Iris pigment epithelial cell (primary cell): ENCODE measurements around the gene RARA.
A peak's percentile ranks its signal among the peaks of the same experiment; 100 is the strongest.
"Not testable (repeated sequence)": the region's sequence is repeated elsewhere in the genome, so short reads cannot be mapped to it uniquely, and the experiment has no call there.

Experiments used
- DNase-seq: peaks from one replicate; pipeline ENCODE4 v3.0.0-alpha.2; 2011; ENCODE audit warnings: low read depth

Gene RARA

DNA sequence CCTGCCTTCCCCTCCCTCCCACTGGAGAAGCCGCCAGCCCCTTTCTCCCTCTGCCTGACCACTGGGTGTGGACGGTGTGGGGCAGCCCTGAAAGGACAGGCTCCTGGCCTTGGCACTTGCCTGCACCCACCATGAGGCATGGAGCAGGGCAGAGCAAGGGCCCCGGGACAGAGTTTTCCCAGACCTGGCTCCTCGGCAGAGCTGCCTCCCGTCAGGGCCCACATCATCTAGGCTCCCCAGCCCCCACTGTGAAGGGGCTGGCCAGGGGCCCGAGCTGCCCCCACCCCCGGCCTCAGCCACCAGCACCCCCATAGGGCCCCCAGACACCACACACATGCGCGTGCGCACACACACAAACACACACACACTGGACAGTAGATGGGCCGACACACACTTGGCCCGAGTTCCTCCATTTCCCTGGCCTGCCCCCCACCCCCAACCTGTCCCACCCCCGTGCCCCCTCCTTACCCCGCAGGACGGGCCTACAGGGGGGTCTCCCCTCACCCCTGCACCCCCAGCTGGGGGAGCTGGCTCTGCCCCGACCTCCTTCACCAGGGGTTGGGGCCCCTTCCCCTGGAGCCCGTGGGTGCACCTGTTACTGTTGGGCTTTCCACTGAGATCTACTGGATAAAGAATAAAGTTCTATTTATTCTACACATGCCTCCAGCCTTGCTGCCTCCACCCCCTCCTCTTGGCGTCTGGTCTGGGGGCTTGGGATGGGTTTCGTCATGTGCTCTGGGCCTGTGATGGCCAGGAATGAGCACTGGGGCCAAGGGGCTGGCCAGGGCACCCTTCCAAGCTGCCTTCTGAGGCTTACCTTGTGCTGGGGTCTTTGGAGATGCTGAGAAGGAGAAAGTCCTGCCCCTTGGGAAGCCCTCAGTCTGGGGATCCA lies 48.3 kb downstream of the RARA start:
- no peak for DNase-seq

DNA sequence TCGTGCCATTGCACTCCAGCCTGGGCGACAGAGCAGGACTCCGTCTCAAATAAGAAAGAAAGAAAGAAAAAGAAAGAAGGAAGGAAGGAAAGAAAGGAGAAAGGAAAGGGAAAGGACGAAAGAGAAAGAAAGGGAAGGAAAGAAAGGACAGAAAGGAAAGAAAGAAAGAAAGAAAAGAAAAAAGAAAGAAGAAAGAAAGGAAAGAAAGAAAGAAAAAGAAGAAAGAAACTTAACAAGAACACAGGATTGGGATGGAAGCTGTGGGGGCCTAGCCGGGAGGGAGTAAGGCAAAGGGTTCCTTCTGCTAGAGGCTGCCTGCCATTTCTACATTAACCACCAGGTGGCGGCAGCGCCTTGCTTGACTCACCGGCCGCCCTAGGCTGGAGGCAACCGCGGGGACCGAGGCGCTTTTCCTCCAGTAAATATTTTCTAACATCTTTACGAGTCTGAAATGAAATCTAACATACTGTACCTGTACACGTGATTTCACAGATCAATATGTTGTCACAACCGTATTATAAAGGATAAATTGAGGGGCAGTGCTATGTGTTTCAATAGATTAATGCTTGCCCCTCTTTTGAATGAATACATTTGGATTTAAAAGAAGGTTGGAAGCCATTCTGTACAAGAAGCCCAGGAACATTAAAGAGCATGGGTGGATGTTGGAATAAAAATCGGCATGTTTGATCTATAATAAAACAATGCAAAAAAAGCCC lies 49.5 kb downstream of the RARA start:
- DNase-seq = peak; percentile 82

DNA sequence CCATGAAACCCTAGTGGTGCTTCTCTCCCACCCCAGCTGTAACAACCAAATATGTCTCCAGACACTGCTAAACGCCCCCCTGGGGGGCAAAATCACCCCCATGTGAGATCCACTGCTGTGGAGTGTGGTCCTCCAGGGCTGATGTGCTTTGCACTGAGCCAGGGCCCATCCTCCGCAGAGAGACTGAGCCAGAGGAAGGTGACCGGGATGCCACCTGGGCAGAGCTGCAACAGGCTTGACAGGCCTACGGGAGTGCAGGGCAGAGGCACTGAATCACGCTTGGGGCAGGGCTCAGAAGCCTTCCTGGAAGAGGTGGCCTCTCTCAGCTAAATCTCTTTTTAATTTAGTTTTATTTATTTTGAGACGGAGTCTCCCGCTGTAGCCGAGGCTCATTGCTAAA lies 51.1 kb downstream of the RARA start:
- no peak for DNase-seq

DNA sequence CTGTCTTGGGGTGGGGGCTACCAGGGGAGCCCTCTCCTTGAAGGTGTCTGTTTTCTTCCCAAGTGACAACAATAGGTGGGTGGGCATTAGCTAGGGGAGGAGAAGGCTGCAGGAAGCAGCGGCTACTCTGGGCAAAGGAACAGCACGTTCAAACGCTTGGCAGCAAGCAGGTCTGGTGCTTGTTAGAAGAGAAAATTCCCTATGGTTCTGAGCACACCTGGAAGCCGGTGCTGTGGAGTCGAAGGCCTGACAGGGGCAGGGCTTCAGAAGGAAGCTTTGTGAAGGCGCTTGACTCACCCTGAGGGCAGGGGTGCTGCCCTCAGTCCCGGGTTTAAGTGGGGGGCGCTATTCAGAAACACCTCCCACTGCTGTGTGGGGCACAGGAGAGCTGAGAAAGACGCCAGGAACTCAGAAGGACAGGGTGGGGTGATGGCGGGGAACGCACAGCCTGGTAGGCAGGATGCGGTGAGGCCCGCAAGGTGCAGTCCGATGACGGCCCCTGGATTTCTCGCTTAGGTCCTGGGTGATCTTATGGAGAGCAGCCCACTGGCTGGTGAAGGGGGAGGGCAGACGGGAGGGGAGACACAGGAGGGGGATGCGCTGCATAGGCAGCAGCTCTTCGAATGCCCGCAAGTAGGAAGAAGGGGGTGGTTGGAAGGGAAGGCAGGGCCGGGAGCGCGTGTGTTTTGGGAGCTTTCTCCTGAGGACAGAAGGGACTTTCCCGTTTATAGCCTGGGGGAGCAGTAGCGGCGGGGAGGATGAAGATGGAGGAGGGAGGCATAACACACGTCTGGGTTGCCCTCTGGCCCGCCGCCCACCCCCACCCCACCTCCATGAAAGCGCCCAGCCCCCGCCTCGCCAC lies 52.3 kb downstream of the RARA start:
- no peak for DNase-seq

DNA sequence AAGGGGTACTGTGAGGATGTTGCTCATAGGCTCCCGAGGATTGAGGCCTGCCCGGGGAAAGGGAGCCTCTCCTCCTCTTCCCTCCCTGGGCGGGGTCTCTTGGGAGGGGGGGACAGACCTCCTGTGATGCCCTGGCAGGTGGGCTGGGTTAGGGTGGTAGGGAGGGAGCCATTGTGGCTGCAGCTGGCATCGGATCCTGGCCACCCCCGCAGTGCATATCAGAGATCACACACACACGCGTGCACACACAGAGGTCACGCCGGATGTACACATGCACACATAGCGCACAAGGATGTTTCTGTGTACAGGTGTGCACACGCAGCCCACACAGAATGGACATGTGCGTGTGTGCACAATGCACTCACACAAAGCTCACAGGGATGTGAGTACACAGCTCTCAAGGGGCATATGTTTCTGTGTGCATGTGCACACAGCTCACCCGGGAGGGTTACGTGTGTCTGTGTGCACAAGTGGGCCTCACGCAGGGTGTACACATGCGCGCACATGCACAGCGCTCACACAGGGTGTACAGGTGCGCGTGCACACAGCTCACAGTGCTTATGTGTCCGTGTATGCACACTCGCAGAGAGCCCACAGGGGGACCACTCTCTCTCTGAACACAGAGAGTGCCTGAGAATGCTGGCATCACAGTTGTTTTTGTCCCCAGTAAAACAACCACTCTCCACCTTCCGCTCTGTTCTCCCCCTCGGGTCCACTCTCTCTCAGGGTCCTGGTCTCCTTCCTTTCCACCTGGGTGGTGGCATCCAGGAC lies 53.1 kb downstream of the RARA start:
- no peak for DNase-seq

DNA sequence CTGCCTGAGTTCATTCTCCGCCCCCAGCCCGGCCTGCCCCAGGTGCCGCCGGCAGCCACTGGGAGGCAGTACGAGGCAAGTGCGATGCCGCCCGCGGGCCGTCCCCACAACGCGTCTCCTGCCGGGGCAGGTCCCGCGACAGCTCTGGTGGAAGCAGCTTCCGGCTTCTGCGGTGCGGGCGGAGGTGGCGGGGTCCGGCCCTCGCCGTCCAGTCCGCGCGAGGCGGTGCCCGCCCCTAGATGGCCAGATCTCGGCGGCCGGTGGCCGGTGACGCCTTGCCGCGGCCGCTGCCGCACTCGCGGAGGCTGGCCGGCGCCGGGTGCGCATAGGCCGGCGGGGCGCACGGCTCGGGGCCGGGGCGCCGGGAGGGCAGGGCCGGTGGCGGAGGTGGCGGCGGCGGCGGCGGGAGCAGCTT lies 53.7 kb downstream of the RARA start:
- DNase-seq = peak; percentile 81

DNA sequence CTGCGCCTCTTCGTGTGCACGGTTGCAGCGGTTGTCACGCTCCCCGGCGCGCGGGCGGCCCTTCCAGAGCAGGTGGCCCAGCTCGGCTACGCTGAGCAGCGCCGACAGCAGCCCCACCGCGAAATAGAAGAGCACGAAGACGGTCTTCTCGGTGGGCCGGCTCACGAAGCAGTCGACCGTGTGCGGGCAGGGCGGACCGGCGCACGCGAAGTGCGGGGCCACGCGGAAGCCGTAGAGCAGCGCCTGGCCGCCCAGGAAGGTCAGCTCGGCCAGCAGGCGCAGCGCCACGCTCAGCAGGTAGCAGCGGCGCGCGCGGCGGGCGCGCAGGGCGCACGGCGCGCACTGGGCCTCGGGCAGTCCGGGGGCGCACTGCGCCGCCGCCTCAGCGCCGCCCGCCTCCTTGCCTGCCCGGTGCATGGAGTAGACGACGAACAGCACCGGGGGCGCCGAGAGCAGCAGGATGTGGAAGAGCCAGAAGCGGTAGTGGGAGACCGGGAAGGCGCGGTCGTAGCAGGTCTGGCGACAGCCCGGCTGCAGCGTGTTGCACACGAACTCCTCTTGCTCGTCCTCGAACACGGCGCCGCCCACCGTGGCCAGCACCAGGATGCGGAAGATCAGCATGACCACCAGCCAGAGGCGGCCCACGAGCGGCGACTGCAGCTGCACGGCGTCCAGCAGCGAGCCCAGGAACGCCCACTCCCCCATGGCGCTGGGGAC lies 54.3 kb downstream of the RARA start:
- no peak for DNase-seq

DNA sequence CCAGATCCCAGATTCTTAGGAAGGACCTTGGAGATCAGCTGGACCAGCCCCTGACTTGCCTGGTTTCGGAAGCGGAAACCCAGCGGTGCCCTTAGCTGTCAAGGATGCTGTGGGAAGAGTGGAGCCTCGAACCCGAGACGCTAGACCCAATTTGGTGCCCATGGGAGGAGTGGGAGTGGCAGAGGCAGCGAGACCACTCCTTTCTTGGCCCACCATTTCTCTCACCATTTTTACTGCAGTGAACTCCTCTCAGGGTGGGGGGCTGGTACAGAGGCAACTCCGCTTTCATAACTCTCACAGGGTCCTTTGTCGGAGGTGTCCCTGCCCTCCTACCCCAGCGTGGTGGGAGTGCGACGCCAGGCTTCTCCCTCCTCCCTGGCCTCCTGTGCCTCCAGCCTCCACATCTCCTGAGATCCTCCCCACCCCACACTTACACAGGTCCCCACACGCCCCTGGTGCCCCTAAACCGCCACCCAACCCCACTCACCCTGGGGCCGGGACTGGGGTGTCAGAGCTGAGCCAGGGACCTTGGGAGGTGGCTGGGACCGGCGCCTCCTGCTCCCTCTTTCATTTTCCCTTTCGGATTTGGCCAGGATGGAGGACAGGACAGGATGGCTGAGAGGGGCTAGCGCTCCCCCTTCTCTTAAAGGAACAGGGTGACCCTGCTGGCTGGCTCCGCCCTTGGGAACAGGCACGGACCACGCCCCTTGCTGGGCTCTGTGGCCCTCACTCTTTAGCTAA lies 55.3 kb downstream of the RARA start, which contains the start of gene GJD3:
GJD3 (minus strand) TSS at position 617 of the 741 bp plus-strand sequence. CDS start 922 bp downstream, outside the sequence.
- no peak for DNase-seq

DNA sequence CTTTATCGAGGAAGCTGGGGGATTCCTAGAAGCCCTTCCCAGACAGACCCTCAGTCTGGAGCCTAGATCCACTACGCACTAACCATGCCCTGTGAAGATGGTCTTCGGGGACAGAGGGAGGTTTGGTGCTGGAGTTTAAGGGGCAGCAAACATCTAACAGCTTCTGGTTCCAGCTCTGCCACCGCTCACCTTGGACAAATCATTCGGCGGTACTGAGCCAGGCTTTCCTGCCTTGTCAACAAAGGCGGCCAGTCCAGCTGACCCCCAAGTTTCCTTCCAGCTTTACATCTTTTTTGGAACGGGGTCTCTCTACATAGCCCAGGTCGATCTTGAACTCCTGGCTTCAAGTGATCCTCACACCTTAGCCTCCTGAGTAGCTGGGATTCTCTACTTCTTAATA lies 55.9 kb downstream of the RARA start:
- no peak for DNase-seq

DNA sequence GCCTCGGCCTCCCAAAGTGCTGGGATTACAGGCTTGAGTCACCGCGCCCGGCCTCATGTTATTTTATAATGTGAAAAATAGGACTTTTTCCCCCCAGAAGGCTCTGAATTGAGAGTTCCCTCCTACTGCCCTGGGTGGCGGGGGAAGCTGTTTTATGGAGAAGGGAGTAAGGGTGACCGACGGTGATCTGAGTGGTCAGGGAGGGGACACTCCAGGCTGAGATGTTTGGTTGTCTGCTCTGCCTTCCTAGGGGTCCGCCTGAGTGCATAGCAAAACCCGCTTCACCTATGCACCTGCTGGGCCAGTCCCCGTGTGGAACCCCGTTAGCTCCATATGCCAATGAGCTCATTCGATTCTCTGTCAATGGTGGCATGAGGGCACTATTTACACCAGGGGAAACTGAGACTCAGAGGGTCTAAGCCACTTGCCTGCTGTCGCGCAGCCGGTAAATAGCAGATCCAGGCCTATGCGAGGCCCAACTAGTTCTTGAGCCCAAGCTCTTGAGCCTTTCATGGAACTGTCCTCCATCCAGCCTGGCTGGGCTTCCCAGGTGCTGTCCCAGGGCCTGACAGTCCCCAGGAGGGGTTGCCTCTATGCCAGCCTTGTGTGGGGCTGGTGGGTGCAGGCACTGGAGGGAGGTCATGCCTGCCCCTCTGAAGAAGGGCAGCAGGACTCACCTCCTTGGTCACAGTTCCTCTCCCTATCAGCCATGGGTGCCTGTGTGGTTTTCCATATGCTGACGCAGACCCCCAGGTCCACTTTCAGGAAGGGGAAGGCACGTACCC lies 57.3 kb downstream of the RARA start:
- no peak for DNase-seq

DNA sequence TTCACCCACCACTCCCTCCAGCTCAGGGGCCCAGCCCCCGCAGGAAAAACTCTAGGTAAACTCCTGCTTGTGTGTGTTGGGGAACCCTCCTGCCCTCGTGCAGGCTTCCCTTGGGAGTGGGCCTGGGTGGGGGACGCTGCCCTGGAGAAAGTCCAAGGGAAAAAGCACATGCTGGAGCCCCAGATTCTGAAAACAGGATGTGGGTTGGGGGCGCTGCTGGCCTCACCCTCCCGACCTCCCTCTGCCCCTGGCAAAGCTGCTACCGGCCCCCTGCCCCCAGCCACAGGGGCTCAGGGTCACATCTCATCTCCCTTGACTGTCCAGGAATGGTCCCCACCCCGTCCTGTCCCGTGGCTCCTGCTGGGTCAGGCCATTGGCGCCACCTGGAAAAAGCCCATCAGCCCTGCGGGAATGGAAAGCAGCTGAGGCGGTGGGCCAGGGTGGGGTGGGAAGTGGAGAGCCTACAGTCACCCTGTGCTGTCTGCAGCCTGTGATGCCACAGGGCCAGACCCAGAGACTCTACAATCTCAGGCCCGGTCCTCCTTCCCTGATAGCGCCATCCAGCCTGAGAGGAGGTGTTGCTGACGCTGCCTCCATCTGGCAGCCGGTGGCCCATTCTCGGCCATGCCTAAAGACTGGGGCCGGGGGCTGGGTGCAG lies 58.0 kb downstream of the RARA start:
- no peak for DNase-seq

DNA sequence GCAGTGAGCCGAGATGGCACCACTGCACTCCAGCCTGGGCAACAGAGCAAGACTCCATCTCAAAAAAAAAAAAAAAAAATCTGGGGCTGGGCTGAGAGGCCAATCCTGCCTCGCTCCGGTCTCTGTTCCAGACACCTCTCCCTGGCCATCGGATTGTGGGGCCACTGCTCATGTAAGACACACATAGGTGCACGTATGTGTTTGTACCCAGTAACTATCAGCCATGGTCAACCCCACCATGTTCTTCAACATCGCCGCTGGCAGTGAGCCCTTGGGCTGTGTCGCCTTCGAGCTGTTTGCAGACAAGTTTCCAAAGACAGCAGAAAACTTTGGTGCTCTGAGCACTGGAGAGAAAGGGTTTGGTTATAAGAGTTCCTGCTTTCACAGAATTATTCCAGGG lies 58.7 kb downstream of the RARA start:
- not testable (repeated sequence) for DNase-seq

DNA sequence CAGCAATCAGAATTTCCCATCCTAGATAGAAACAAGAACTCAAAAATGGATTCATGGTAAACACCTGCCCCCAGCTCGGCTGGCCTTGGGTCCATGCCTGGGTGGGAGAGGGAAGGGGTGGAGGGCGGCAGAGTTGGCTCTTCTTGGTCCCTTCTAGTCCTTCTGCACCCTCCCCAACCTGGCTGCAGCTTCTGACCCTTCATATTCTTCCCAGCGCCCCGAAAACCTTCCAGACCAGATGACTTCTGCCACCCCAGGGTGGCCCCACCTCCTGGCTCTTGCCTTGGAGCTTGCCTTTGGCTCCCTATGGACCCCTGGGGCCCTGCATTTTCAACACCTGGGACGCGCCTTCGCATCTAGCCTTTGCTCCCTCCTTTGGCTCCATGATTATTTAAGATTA lies 60.9 kb downstream of the RARA start:
- no peak for DNase-seq

DNA sequence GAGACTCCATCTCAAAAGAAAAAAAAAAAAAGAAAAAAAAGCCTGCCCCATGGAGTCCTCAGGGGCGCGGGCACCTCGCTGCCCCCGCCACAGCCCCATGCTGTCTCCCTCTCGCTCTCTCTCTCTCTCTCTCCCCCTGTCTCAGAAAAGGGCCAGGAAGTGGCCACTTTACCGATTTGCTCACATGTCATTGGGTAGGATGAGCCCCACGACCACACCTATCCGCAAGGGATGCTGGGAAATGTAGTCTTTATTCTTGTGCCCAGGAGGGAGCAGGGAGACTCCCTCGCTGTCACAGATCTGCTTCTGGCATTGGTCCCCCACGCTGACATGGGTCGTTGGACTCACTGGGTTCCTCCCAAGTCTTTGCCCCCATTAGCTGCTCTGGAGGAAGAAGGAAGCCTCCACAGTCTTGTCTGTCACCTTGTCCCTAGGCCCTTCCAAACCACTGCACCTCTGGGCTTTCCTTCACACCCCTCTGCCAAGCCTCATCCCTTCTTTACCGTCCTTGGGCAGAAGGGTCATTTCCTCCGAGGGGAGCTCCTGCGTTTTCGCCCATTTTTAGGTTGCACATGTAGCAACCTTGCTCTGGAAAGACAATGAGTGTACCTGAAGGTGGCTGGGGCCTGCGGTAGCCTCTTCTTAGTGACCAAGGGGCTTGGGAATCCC lies 62.4 kb downstream of the RARA start:
- DNase-seq = no peak

DNA sequence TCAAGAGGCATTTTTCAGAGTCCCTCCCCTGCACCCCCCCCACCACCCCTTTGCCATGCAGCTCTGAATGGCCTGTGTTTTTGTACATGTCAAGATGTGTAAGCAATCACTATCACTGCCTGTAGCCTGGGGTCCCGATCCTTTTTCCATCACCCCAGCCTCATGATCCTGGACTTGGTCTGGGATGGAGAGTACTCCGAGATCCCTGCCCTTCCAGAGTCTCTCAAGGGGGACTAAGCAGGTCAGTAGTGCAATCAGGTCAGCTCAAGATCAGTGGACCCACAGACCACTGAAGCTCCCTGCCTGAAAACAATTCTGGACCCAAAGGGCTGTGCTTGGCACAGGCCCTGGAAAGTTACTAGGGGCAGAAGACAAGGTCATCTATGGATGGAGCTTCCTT lies 63.1 kb downstream of the RARA start:
- DNase-seq = no peak

DNA sequence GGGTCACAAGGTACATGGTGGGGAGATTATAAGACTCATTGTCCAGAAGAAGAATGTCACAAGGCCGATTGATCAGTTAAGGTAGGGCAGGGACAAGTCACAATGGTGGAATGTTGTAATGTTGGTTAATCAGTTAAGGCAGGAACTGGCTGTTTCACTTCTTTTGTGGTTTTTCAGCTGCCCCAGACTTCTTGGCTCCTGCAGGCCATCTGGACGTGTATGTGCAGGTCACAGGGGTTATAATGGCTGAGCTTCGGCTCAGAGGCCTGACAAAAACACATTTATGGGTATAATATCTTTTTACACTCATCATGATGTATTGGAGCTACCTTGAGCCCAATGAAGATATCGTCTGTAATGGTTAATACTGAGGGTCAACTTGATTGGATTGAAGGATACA lies 63.7 kb downstream of the RARA start:
- not testable (repeated sequence) for DNase-seq

DNA sequence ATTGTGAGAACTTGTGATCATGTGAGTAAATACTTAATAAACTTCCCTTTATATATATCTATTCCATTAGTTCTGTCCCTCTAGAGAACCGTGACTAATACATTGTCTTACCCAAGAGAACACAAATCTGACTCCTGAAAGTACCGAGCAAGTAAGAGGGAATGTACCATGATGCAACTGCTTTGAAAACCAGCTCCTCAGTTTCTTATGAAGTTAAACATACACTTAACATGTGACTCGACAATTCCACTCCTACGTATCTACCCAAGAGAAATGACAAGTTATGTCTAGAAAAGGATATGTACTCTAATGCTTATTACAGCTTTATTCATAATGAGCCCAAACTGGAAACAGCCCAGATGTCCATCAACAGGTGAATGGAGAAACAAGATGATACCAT lies 64.3 kb downstream of the RARA start:
- DNase-seq = peak; percentile 94

DNA sequence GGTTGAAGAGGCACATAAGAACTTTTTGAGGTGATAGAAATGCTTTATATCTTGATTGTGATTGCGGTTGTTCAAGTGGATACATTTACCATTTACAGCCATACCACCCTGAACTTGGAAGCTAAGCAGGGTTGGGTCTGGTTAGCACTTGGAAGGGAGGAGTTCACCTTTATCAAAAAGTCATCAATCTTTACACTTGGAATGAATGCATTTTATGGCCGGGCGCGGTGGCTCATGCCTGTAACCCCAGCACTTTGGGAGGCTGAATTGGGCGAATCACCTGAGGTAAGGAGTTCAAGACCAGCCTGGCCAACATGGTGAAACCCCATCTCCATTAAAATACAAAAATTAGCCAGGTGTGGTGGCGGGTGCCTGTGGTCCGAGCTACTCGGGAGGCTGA lies 65.0 kb downstream of the RARA start:
- no peak for DNase-seq
